Muscle of arm (tissue), 12 donors: ENCODE data around the gene VEZT. TPM values are rescaled to one million over a fixed set of nuclear protein-coding genes. Genes with fewer than 3 reads are reported as not detected.
"Not testable (repeated sequence)": the region's sequence is repeated elsewhere in the genome, so short reads cannot be mapped to it uniquely, and the experiment has no call there.

Source experiments
- DNase-seq: peaks from one replicate; pipeline ENCODE4 v3.0.0-alpha.2; 2013
- polyA plus RNA-seq, 12 donors: library from polyadenylated mRNA; unstranded; fragments of 120-200 nt; gene quantifications; one replicate each; pipeline ENCODE4 v1.2.1, GENCODE V29; 2013; ENCODE audit not compliant: insufficient read length in 12 of 12

Gene VEZT
- polyA plus RNA-seq, 12 donors: 72.8 to 118 (median 84.9) TPM; not detected in 1

GRCh38 chr12:95196875-95197569 lies 20.6 kb upstream of the VEZT start:
- DNase-seq: not testable (repeated sequence)

- DNase-seq: no peak
Observed at GRCh38 chr12:95197636-95198035, 20.0 kb upstream of the VEZT start.

- DNase-seq: no peak
Observed at GRCh38 chr12:95198914-95199313, 18.7 kb upstream of the VEZT start.

GRCh38 chr12:95200128-95200894 lies 17.3 kb upstream of the VEZT start:
- DNase-seq: no peak

- DNase-seq: no peak
Observed at GRCh38 chr12:95201056-95201670, 16.4 kb upstream of the VEZT start.

- no peak for DNase-seq
Observed at GRCh38 chr12:95202691-95203486, 14.7 kb upstream of the VEZT start.

GRCh38 chr12:95203487-95204030 lies 14.0 kb upstream of the VEZT start:
- DNase-seq: no peak

- no peak for DNase-seq
Observed at GRCh38 chr12:95204141-95204866, 13.3 kb upstream of the VEZT start.

- DNase-seq: no peak
Observed at GRCh38 chr12:95205016-95205624, 12.5 kb upstream of the VEZT start.

- DNase-seq: no peak
Observed at GRCh38 chr12:95205685-95206084, 11.9 kb upstream of the VEZT start.

- DNase-seq: no peak
Observed at GRCh38 chr12:95206916-95207315, 10.7 kb upstream of the VEZT start.

- DNase-seq: no peak
Observed at GRCh38 chr12:95207407-95207806, 10.2 kb upstream of the VEZT start.

GRCh38 chr12:95208678-95209077 lies 8.9 kb upstream of the VEZT start:
- no peak for DNase-seq

GRCh38 chr12:95212586-95212985 lies 5.0 kb upstream of the VEZT start:
- DNase-seq: no peak

GRCh38 chr12:95213119-95213518 lies 4.5 kb upstream of the VEZT start:
- no peak for DNase-seq

GRCh38 chr12:95213928-95214327 lies 3.7 kb upstream of the VEZT start:
- no peak for DNase-seq

- DNase-seq: no peak
Observed at GRCh38 chr12:95214466-95214865, 3.1 kb upstream of the VEZT start.

- no peak for DNase-seq
Observed at GRCh38 chr12:95215949-95216348, 1.7 kb upstream of the VEZT start.

- DNase-seq: no peak
Observed at GRCh38 chr12:95216711-95217376, 763 bp upstream of the VEZT start.
